ENCODE results near the gene JUNB.

JUNB gene

DNA sequence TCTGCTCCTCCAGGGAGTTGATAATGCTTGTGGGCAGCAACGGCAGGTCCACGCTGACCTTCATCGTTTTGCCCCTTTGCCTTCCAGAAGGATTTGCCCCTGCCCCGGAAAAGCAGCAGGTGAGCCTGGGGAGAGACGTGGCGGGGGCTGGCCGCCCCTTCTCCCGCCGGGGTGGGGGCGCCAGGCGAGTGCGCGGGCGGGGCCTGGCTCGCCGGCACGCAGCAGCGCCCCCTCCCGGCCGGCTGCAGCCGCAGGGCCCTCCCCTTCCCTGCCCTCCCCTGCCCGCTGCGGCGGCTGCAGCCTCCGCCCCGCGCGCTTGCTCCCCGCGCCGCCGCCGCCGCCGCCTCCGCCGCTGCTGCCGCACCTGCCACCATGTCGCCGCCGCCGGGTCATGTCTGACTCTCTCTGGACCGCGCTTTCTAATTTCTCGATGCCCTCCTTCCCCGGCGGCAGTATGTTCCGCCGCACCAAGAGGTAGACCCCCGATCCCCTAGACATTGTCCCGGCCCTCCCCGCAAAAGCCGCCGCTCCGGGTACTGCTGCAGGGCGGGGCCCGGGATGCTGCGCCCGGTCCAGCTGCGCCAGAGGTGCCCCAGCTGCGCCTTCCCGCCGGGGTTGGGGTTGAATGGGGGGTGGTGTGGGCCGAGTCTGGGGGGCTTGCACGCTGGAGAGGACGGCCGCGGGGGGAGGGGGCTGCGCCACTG lies 47.0 kb downstream of the JUNB start, which contains the start of gene MAST1:
TSS of gene MAST1 (plus strand) at position 334 of the 704 bp plus-strand sequence. CDS start at position 392, 58 bp downstream.
- H3K4me3 ChIP-seq (ENCODE audit: low read depth, low read length), result peak within 1 kb of the TSS; percentile 27
- no peak for DNase-seq (ENCODE audit: low read depth)

DNA sequence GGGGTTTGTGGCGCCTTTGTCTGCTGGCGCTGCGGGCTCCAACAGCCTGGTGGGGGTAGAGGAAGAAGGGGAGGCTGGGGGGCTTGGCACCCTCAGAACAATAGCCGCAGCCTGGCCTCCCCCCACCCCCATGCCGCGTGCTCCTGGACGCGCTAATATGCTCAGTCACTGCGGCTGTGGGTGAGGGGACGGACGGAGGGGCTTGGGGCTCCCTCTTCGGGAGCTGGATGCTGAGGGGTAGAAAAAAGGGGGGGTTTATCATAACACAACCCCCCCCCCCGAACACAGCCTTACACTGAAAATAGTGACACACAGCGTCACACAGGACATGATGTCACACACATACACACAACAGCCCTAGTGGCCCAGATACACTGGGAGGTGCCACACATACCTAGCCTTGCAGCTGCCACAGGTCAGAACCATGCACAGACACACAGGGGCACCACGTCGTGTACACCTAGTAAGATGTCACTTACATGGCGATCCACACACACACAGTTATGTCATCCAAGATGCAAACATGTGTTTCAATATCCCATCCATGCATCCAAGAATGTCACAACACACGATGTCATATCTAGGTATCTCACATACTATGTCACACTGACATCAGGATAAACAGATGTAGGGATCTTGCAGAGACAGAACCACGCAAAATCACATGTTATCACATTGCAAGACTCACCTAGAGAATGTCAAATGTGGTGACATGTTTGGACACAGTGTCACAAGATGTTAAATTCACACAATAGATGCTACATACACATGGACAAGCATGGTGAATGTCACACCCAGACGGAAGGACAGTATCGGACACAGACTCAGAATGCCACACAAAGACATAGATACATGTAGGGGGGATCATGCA lies 47.8 kb downstream of the JUNB start:
- no peak for DNase-seq (ENCODE audit: low read depth)
- H3K4me3 ChIP-seq (ENCODE audit: low read depth, low read length), result no peak overlapping the region

DNA sequence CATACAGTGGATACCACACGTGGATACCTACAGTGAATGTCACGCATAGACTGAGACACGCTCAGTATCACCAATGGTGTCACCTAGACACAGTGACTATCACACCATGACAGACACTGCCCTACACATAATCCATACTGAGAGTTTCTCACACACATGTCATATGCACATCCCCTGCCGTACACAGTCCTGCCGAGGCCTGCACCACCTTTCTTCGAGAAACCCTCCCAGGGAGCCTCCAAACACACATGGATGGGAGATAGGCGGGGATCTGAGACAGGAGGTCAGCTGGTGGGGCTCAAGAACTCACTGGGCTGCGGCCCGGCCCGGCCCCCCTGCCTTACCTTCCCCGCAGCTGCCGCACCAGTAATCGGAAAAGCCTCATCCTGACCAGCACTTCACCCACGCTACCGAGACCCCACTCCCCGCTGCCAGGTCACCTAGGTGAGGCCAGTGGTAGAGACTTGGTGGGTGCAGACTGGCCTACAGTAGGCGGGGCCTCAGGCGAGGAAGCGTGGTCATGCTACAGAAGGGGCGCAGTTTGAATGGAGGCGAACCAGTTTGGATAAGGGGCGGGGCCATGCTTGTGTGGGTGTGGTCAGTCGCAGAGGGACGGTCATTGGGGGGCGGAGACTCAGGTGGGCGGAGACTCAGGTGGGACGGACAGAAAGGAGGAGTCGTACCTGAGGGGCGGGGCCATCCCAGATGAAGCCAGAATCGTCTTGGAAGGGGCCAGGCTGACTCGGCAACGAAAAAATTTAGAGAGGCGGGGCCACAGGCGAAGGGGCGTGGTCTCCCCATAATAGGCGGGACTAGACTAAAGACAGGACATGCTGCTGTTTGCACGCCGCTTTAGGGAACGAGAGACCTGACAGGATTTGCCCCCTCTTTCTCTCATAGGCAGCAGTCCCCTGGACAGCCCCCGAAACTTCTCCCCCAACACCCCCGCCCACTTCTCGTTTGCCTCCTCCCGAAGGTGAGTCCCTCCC lies 49.1 kb downstream of the JUNB start:
- no peak for DNase-seq (ENCODE audit: low read depth)

DNA sequence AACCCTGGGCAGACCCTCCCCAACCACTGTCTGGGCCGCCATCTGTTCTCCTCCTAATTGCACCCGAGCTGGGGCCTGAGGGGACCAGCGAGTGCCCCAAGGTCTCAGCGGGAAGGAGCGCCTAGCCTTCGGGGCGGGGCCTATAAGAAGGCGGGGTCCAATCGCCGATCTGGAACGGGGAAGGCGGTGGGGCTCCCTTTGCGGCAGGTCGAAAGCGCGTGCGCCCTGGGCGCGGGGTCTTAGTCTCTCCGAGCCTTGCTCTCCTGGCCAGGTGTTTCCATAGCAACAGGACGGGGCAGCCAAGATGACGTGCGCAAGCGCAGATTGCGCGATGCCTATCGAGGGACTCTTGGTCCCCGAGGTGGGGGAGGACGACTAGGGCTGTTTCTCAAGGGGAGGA lies 49.8 kb downstream of the JUNB start:
- DNase-seq (ENCODE audit: low read depth), result no peak
- peak overlapping the region; percentile 41 for H3K4me3 ChIP-seq (ENCODE audit: low read depth, low read length)

More for the DNA sequence above, 49.1 kb downstream of the JUNB start:
- H3K4me3 ChIP-seq (ENCODE audit: low read depth, low read length), result peak overlapping the region; percentile 41

DNA sequence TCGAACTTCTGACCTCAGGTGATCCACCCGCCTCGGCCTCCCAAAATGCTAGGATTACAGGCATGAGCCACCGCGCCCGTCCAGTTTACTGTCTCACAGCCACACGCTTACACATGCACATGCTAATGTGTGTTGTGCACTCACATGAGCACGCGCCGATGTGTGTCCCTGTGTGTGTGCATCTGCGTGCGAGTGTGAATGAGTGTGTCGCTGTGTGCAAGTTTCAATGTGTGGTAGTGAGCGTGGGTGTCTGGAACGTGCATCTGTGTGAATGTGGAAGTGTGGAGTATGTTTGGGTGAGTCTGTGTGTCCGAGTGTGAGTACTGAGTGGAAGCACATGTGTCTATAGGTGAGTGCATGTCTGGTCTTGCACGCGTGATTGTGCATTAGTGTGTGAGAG lies 51.2 kb downstream of the JUNB start:
- no peak for DNase-seq (ENCODE audit: low read depth)
- H3K4me3 ChIP-seq (ENCODE audit: low read depth, low read length), result no peak overlapping the region
